ENCODE measurements around the gene SYNE3. TPM values are rescaled to one million over a fixed set of nuclear protein-coding genes. Genes with fewer than 3 reads are reported as not detected.

The SYNE3 gene
- polyA plus RNA-seq, 1 donor (not counting 4 experiments of a cell fraction or from before 2014, with no cell fraction given): 1.0 TPM

GRCh38 chr14:95480887-95481226 is 35.6 kb downstream of the SYNE3 start:
- Histone ChIP-seq H3K9ac (ENCODE audit: control insufficient read depth, extremely low read depth, insufficient read depth, low read length) (no peak overlapping the region), H4K20me1 (ENCODE audit: control insufficient read depth, extremely low read depth, insufficient read depth, low read length) (peaks cover 5% of the 10 kb centered on the region), H3K79me2 (ENCODE audit: control insufficient read depth, insufficient read depth, low read length) (no peaks in the 10 kb centered on the region), H3K4me1 (ENCODE audit: control insufficient read depth, extremely low read depth, insufficient read depth, low read length) (peaks cover 19% of the 10 kb centered on the region), H3K27me3 (ENCODE audit: control insufficient read depth, extremely low read depth, insufficient read depth, low read length) (no peaks in the 10 kb centered on the region), H3K9me3 (ENCODE audit: control insufficient read depth, low read depth, low read length) (no peaks in the 10 kb centered on the region), H2AFZ (ENCODE audit: control insufficient read depth, low read length) (no peak overlapping the region), H3K4me2 (ENCODE audit: control insufficient read depth, extremely low read depth, insufficient read depth, low read depth, low read length) (no peak overlapping the region), H3K4me3 (ENCODE audit: control insufficient read depth in 2 of 3, extremely low read depth in 1 of 3, insufficient read depth in 2 of 3, low read depth in 1 of 3, low read length in 3 of 3) (no peak overlapping the region), H3K27ac (ENCODE audit: control insufficient read depth, insufficient read depth, low read length) (no peak overlapping the region), H3K36me3 (ENCODE audit: control insufficient read depth in 2 of 2, extremely low read depth in 1 of 2, insufficient read depth in 2 of 2, low read length in 2 of 2) (no peaks in the 10 kb centered on the region), H3K9me1 (ENCODE audit: control insufficient read depth, extremely low read depth, insufficient read depth, low read length) (peaks cover 7% of the 10 kb centered on the region)
- DNase-seq (ENCODE audit: low read depth, low spot score) (no peak), FAIRE-seq (no peak)
- dilution Hi-C loops (cut with MboI; ENCODE audit: extremely low pct_ligation_motif_present, low sequenced_read_pairs): no loop called here
- TF ChIP-seq CTCF (optimal IDR thresholded peaks at IDR 0.05 in 1 of 3, IDR thresholded peaks at IDR 0.05 in 1 of 3, conservative IDR thresholded peaks at IDR 0.05 in 1 of 3; ENCODE audit: extremely low read depth in 1 of 3, insufficient read depth in 2 of 3, low read length in 3 of 3) (no peak), EZH2 (IDR thresholded peaks at IDR 0.05; ENCODE audit: low read length) (no peak)

GRCh38 chr14:95480109-95480886 is 36.2 kb downstream of the SYNE3 start:
- no peak overlapping the region for H3K4me2 ChIP-seq (ENCODE audit: control insufficient read depth, extremely low read depth, insufficient read depth, low read depth, low read length)

More at GRCh38 chr14:95480109-95480886, 36.2 kb downstream of the SYNE3 start:
- Histone ChIP-seq H3K4me1 (ENCODE audit: control insufficient read depth, extremely low read depth, insufficient read depth, low read length) (peaks cover 19% of the 10 kb centered on the region), H3K9ac (ENCODE audit: control insufficient read depth, extremely low read depth, insufficient read depth, low read length) (no peak overlapping the region), H4K20me1 (ENCODE audit: control insufficient read depth, extremely low read depth, insufficient read depth, low read length) (peaks cover 5% of the 10 kb centered on the region), H3K27ac (ENCODE audit: control insufficient read depth, insufficient read depth, low read length) (no peak overlapping the region), H3K9me3 (ENCODE audit: control insufficient read depth, low read depth, low read length) (no peaks in the 10 kb centered on the region), H3K79me2 (ENCODE audit: control insufficient read depth, insufficient read depth, low read length) (no peaks in the 10 kb centered on the region), H3K27me3 (ENCODE audit: control insufficient read depth, extremely low read depth, insufficient read depth, low read length) (no peaks in the 10 kb centered on the region), H2AFZ (ENCODE audit: control insufficient read depth, low read length) (no peak overlapping the region), H3K4me3 (ENCODE audit: control insufficient read depth in 2 of 3, extremely low read depth in 1 of 3, insufficient read depth in 2 of 3, low read depth in 1 of 3, low read length in 3 of 3) (no peak overlapping the region), H3K9me1 (ENCODE audit: control insufficient read depth, extremely low read depth, insufficient read depth, low read length) (peaks cover 7% of the 10 kb centered on the region), H3K36me3 (ENCODE audit: control insufficient read depth in 2 of 2, extremely low read depth in 1 of 2, insufficient read depth in 2 of 2, low read length in 2 of 2) (no peaks in the 10 kb centered on the region)
- TF ChIP-seq EZH2 (IDR thresholded peaks at IDR 0.05; ENCODE audit: low read length): no peak
- no peak for TF ChIP-seq CTCF (optimal IDR thresholded peaks at IDR 0.05 in 1 of 3, IDR thresholded peaks at IDR 0.05 in 1 of 3, conservative IDR thresholded peaks at IDR 0.05 in 1 of 3; ENCODE audit: extremely low read depth in 1 of 3, insufficient read depth in 2 of 3, low read length in 3 of 3)
- dilution Hi-C loops (cut with MboI; ENCODE audit: extremely low pct_ligation_motif_present, low sequenced_read_pairs): no loop called here
- DNase-seq (ENCODE audit: low read depth, low spot score): no peak
- no peak for FAIRE-seq
